ENCODE data around the gene TCF19.
A peak's percentile ranks its signal among the peaks of the same experiment; 100 is the strongest.

TCF19 gene

GRCh38 chr6:31158140-31158862 is at the start of gene TCF19:
TSS of gene TCF19 (plus strand) at chr6:31158589. CDS start at chr6:31159470, 881 bp downstream.
- DNase-seq (ENCODE audit: low spot score): peak; percentile 99

GRCh38 chr6:31110825-31111582 is 47.4 kb upstream of the TCF19 start:
- no peak for DNase-seq (ENCODE audit: low spot score)

- no peak for DNase-seq (ENCODE audit: low spot score)
Observed at GRCh38 chr6:31111712-31112111, 46.7 kb upstream of the TCF19 start.

GRCh38 chr6:31112478-31112877 is 45.9 kb upstream of the TCF19 start, which contains the start of gene C6orf15:
TSS of gene C6orf15 (minus strand) at chr6:31112575. CDS start at chr6:31112555, 20 bp downstream.
- DNase-seq (ENCODE audit: low spot score): no peak

GRCh38 chr6:31113861-31114540 is 44.4 kb upstream of the TCF19 start:
- no peak for DNase-seq (ENCODE audit: low spot score)

- DNase-seq (ENCODE audit: low spot score): no peak
Observed at GRCh38 chr6:31114541-31114878, 43.9 kb upstream of the TCF19 start, which contains the start of gene PSORS1C1. TSS of gene PSORS1C1 (plus strand) at chr6:31114800. CDS start at chr6:31129633, 14,833 bp downstream.

- DNase-seq (ENCODE audit: low spot score): no peak
Observed at GRCh38 chr6:31114970-31115849, 43.2 kb upstream of the TCF19 start.

GRCh38 chr6:31115941-31116560 is 42.3 kb upstream of the TCF19 start:
- no peak for DNase-seq (ENCODE audit: low spot score)

- DNase-seq (ENCODE audit: low spot score): no peak
Observed at GRCh38 chr6:31116661-31117385, 41.6 kb upstream of the TCF19 start.

- no peak for DNase-seq (ENCODE audit: low spot score)
Observed at GRCh38 chr6:31118178-31118577, 40.2 kb upstream of the TCF19 start.

- DNase-seq (ENCODE audit: low spot score): no peak
Observed at GRCh38 chr6:31120151-31120915, 38.1 kb upstream of the TCF19 start, which contains the start of gene CDSN. TSS of gene CDSN (minus strand) at chr6:31120446. CDS start at chr6:31120419, 27 bp downstream.

- no peak for DNase-seq (ENCODE audit: low spot score)
Observed at GRCh38 chr6:31121131-31121790, 37.1 kb upstream of the TCF19 start.

- no peak for DNase-seq (ENCODE audit: low spot score)
Observed at GRCh38 chr6:31122791-31123706, 35.3 kb upstream of the TCF19 start.

- DNase-seq (ENCODE audit: low spot score): no peak
Observed at GRCh38 chr6:31125162-31125561, 33.2 kb upstream of the TCF19 start.

- no peak for DNase-seq (ENCODE audit: low spot score)
Observed at GRCh38 chr6:31125586-31126363, 32.6 kb upstream of the TCF19 start.

- DNase-seq (ENCODE audit: low spot score): no peak
Observed at GRCh38 chr6:31126396-31127175, 31.8 kb upstream of the TCF19 start.
